ENCODE data around the gene MAGEC1. TPM values are rescaled to one million over a fixed set of nuclear protein-coding genes. Genes with fewer than 3 reads are reported as not detected.

The MAGEC1 gene
- total RNA-seq, 2 experiments from 2014 or later = not detected

DNA sequence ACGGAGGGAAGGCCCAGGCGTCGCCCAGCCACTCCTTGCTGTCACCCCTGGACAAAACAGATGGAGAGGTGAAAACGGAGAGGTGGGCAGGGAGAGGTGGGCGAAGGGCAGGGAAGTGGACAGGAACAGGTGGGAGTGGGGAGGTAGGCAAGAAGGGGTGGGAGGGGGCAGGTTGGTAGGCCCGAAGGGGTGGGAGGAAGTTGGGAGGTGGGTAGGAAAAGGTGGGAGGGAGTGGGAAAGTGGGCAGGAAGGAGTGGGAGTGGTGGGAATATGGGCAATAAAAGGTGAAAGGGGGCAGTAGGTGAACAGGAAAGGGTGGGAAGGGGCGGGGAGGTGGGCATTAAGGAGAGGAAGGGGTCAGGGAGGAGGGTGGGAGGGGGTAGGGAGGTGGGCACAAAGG is 9.0 kb upstream of the MAGEC1 start:
- H3K9me2 ChIP-seq (ENCODE audit: insufficient read depth, low read length) = no peaks in the 10 kb centered on the region
- no peaks in the 10 kb centered on the region for H4K20me1 ChIP-seq (ENCODE audit: insufficient read depth, low read length)
- H3K79me2 ChIP-seq (ENCODE audit: insufficient read depth, low read depth, low read length) = no peaks in the 10 kb centered on the region
- no peak overlapping the region for H2AFZ ChIP-seq (ENCODE audit: low read length)
- no peak for TF ChIP-seq EZH2phosphoT487 (IDR thresholded peaks at IDR 0.05; ENCODE audit: borderline replicate concordance, low read depth, low read length)
- TF ChIP-seq, protein P1, sequence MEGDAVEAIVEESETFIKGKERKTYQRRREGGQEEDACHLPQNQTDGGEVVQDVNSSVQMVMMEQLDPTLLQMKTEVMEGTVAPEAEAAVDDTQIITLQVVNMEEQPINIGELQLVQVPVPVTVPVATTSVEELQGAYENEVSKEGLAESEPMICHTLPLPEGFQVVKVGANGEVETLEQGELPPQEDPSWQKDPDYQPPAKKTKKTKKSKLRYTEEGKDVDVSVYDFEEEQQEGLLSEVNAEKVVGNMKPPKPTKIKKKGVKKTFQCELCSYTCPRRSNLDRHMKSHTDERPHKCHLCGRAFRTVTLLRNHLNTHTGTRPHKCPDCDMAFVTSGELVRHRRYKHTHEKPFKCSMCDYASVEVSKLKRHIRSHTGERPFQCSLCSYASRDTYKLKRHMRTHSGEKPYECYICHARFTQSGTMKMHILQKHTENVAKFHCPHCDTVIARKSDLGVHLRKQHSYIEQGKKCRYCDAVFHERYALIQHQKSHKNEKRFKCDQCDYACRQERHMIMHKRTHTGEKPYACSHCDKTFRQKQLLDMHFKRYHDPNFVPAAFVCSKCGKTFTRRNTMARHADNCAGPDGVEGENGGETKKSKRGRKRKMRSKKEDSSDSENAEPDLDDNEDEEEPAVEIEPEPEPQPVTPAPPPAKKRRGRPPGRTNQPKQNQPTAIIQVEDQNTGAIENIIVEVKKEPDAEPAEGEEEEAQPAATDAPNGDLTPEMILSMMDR (conservative IDR thresholded peaks at IDR 0.05; ENCODE audit: low read length) = no peak
- DNase-seq (ENCODE audit: low spot score) = no peak
- no peaks in the 10 kb centered on the region for H3K4me1 ChIP-seq (ENCODE audit: insufficient read depth, low read length, poor library complexity, severe bottlenecking)
- ChIA-PET POLR2A (no interaction called here), CTCF (ENCODE audit: unreplicated experiment) (interaction anchor here (0.5 kb wide), 1 partner anchor 1407 kb away, joined by 3 read pairs; no protein-coding TSS in a partner anchor)
- no peaks in the 10 kb centered on the region for H3K36me3 ChIP-seq (ENCODE audit: insufficient read depth, low read length)
- H3K4me2 ChIP-seq (ENCODE audit: low read length) = no peak overlapping the region
- intact Hi-C loops (cut with micrococcal nuclease; ENCODE audit: unreplicated experiment) = no loop called here
- BruUV-seq (replicated peaks) = no TSS peak
- H3K4me3 ChIP-seq (ENCODE audit: low read depth, low read length, poor library complexity, severe bottlenecking) = no peak overlapping the region
- H3K27ac ChIP-seq (ENCODE audit: low read depth, low read length, poor library complexity, severe bottlenecking) = no peak overlapping the region
- H3K9me3 ChIP-seq (ENCODE audit: low read length) = no peaks in the 10 kb centered on the region

DNA sequence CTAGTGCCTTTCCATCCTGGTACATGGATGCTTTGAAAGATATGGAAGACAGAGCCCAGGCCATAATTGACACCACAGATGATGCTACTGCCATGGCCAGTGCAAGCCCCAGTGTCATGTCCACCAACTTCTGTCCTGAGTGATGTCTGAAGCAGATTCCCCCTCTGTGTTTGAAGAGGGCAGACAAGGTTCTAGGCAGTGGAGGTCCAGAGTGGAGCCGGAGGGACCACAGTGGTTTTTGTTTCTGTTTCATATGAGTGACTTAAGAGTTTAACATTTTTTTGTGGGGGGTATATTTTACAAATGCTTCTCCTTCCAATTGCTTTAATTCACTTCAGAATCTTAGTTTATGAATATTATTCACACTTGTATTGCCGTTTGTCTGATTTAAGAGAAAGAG is 6.0 kb upstream of the MAGEC1 start:
- Histone ChIP-seq H4K20me1 (ENCODE audit: insufficient read depth, low read length) (no peaks in the 10 kb centered on the region), H3K79me2 (ENCODE audit: insufficient read depth, low read depth, low read length) (no peaks in the 10 kb centered on the region), H3K9me2 (ENCODE audit: insufficient read depth, low read length) (no peaks in the 10 kb centered on the region), H3K4me1 (ENCODE audit: insufficient read depth, low read length, poor library complexity, severe bottlenecking) (no peaks in the 10 kb centered on the region), H3K4me3 (ENCODE audit: low read depth, low read length, poor library complexity, severe bottlenecking) (no peak overlapping the region), H3K27ac (ENCODE audit: low read depth, low read length, poor library complexity, severe bottlenecking) (no peak overlapping the region), H3K36me3 (ENCODE audit: insufficient read depth, low read length) (no peaks in the 10 kb centered on the region), H3K9me3 (ENCODE audit: low read length) (no peaks in the 10 kb centered on the region), H3K4me2 (ENCODE audit: low read length) (no peak overlapping the region), H2AFZ (ENCODE audit: low read length) (no peak overlapping the region)
- POLR2A ChIA-PET = no interaction called here
- CTCF ChIA-PET (ENCODE audit: unreplicated experiment) = no interaction called here
- no TSS peak for BruUV-seq (replicated peaks)
- TF ChIP-seq EZH2phosphoT487 (IDR thresholded peaks at IDR 0.05; ENCODE audit: borderline replicate concordance, low read depth, low read length) = no peak
- TF ChIP-seq, protein P1 (conservative IDR thresholded peaks at IDR 0.05; ENCODE audit: low read length) = no peak
- DNase-seq (ENCODE audit: low spot score) = no peak
- intact Hi-C loops (cut with micrococcal nuclease; ENCODE audit: unreplicated experiment) = no loop called here

- H3K27ac ChIP-seq (ENCODE audit: low read depth, low read length, poor library complexity, severe bottlenecking) = no peak overlapping the region
- DNase-seq (ENCODE audit: low spot score) = no peak
- no peaks in the 10 kb centered on the region for H3K36me3 ChIP-seq (ENCODE audit: insufficient read depth, low read length)
- BruUV-seq (replicated peaks) = no TSS peak
- H3K4me1 ChIP-seq (ENCODE audit: insufficient read depth, low read length, poor library complexity, severe bottlenecking) = no peaks in the 10 kb centered on the region
- intact Hi-C loops (cut with micrococcal nuclease; ENCODE audit: unreplicated experiment) = no loop called here
- H3K79me2 ChIP-seq (ENCODE audit: insufficient read depth, low read depth, low read length) = no peaks in the 10 kb centered on the region
- no peaks in the 10 kb centered on the region for H4K20me1 ChIP-seq (ENCODE audit: insufficient read depth, low read length)
- no peak overlapping the region for H3K4me2 ChIP-seq (ENCODE audit: low read length)
- ChIA-PET POLR2A (no interaction called here), CTCF (ENCODE audit: unreplicated experiment) (no interaction called here)
- no peak overlapping the region for H2AFZ ChIP-seq (ENCODE audit: low read length)
- no peak for TF ChIP-seq EZH2phosphoT487 (IDR thresholded peaks at IDR 0.05; ENCODE audit: borderline replicate concordance, low read depth, low read length)
- TF ChIP-seq, protein P1 (conservative IDR thresholded peaks at IDR 0.05; ENCODE audit: low read length) = no peak
- no peaks in the 10 kb centered on the region for H3K9me3 ChIP-seq (ENCODE audit: low read length)
- H3K4me3 ChIP-seq (ENCODE audit: low read depth, low read length, poor library complexity, severe bottlenecking) = no peak overlapping the region
- no peaks in the 10 kb centered on the region for H3K9me2 ChIP-seq (ENCODE audit: insufficient read depth, low read length)
Measured at GRCh38 chrX:141902366-141902765, 1.3 kb upstream of the MAGEC1 start.
